Loucy (cell line): Measurements from ENCODE around the gene PLEKHA7.

Experiments used
- CTCF ChIP-seq: fragments of 200-600 bp; sonication (generic); conservative IDR thresholded peaks from 2 replicates; pipeline ENCODE4 v1.5.1; 2014; ENCODE audit warnings: mild to moderate bottlenecking, antibody characterized with exemption, low read length
- EZH2phosphoT487 ChIP-seq: fragments of 200-600 bp; IDR thresholded peaks from 2 replicates; pipeline ENCODE4 v1.6.1; 2018; ENCODE audit warnings: antibody characterized with exemption, mild to moderate bottlenecking, moderate library complexity, borderline replicate concordance

DNA sequence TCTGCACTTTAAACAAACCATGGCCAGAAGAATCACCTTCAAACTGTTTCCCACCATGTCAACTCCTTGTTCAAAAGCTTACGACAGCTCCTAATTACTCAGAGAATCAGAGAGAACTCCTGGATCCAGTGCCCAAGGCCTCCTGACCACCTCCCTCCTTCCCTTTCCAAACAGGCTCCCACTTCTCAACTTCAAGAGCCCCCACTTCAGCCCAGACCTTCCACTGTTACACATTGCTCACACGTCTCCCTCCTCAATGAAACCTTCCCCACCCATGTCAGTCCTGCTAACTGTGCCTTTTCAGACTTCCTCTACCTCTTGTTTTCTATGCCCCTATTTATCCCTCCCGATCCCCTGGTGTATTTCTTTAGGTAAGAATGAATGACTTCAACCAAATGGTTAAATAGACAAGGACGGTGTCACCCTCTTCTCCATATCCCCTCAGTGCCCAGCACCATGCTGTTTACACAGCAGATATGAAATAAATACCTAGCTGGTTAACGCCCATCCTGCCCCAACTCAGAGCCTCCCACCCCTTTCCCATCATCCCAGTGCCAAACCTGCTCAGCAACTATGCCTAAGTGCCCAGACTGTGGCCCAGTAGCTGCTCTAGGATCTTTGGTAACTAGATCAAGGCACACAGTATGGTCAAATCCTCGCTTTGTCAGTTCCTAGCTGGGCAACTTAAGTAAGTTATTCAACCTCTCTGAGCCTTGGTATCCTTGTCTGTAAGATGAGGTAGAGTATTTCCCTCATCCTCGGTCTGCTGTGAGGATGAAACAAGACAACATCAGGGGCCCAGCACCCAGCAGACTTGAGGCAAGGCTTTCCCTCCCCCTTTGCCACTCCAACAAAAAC is 36.8 kb downstream of the PLEKHA7 start:
- TF ChIP-seq CTCF (no peak), EZH2phosphoT487 (no peak)
